ENCODE data around the gene ZCCHC3. TPM values are rescaled to one million over a fixed set of nuclear protein-coding genes. Genes with fewer than 3 reads are reported as not detected.
A peak's percentile ranks its signal among the peaks of the same experiment; 100 is the strongest.

The ZCCHC3 gene
- total RNA-seq, 2 donors from 2014 or later: 39.5 to 46.1 TPM

GRCh38 chr20:284172-284571 is 13.2 kb upstream of the ZCCHC3 start:
- Mint-ChIP-seq H3K27me3 (ENCODE audit: insufficient read depth) (peaks cover 3% of the 10 kb centered on the region), H3K27ac (no peak overlapping the region), H3K9me3 (no peaks in the 10 kb centered on the region), H3K4me1 (peaks cover 4% of the 10 kb centered on the region), H3K4me3 (no peak overlapping the region), H3K36me3 (ENCODE audit: low read depth) (peaks cover 32% of the 10 kb centered on the region)
- H3K9ac ChIP-seq (ENCODE audit: extremely low read depth, low read length, poor library complexity, severe bottlenecking): no peak overlapping the region
- no peak overlapping the region for H3K27ac ChIP-seq (ENCODE audit: low read depth, low read length)
- WGBS, 2 experiments (ENCODE audit: insufficient coverage in 1 of 2, insufficient read length in 1 of 2): 58 to 60% methylated on average over 1 to 3 of the region's 3 CpGs
- no peaks in the 10 kb centered on the region for H3K27me3 ChIP-seq (ENCODE audit: control insufficient read depth, insufficient read depth, low read length, poor library complexity, severe bottlenecking)
- no peaks in the 10 kb centered on the region for H3K4me1 ChIP-seq (ENCODE audit: control insufficient read depth, insufficient read depth, low read length)
- H3K9me3 ChIP-seq (ENCODE audit: control insufficient read depth, low read length): no peaks in the 10 kb centered on the region
- H3K4me3 ChIP-seq (ENCODE audit: low read length): no peak overlapping the region
- peaks cover 10% of the 10 kb centered on the region for H3K36me3 ChIP-seq (ENCODE audit: control insufficient read depth, insufficient read depth, low read length)
- peak; percentile 12 for DNase-seq
- TF ChIP-seq CTCF (conservative IDR thresholded peaks at IDR 0.05): no peak

- no peaks in the 10 kb centered on the region for H3K9me3 ChIP-seq (ENCODE audit: control insufficient read depth, low read length)
- peaks cover 4% of the 10 kb centered on the region for H3K4me1 Mint-ChIP-seq
- H3K27ac Mint-ChIP-seq: no peak overlapping the region
- WGBS, 2 experiments (ENCODE audit: insufficient coverage in 1 of 2, insufficient read length in 1 of 2): 100% methylated on average over 2 of the region's 2 CpGs; no CpG with 5 or more reads in 1 of the 2 experiments
- H3K9me3 Mint-ChIP-seq: no peaks in the 10 kb centered on the region
- DNase-seq: no peak
- no peak overlapping the region for H3K27ac ChIP-seq (ENCODE audit: low read depth, low read length)
- H3K27me3 Mint-ChIP-seq (ENCODE audit: insufficient read depth): no peaks in the 10 kb centered on the region
- H3K4me3 ChIP-seq (ENCODE audit: low read length): no peak overlapping the region
- peaks cover 6% of the 10 kb centered on the region for H3K36me3 ChIP-seq (ENCODE audit: control insufficient read depth, insufficient read depth, low read length)
- TF ChIP-seq CTCF (conservative IDR thresholded peaks at IDR 0.05): no peak
- no peaks in the 10 kb centered on the region for H3K27me3 ChIP-seq (ENCODE audit: control insufficient read depth, insufficient read depth, low read length, poor library complexity, severe bottlenecking)
- H3K4me3 Mint-ChIP-seq: no peak overlapping the region
- peaks cover 22% of the 10 kb centered on the region for H3K36me3 Mint-ChIP-seq (ENCODE audit: low read depth)
- H3K9ac ChIP-seq (ENCODE audit: extremely low read depth, low read length, poor library complexity, severe bottlenecking): no peak overlapping the region
- no peaks in the 10 kb centered on the region for H3K4me1 ChIP-seq (ENCODE audit: control insufficient read depth, insufficient read depth, low read length)
Observed at GRCh38 chr20:286508-286907, 10.9 kb upstream of the ZCCHC3 start.

- peak overlapping the region; percentile 95 for H3K4me3 ChIP-seq (ENCODE audit: low read length)
- no peak for DNase-seq
- 83 to 100% methylated on average over 1 to 3 of the region's 3 CpGs for WGBS, 2 experiments (ENCODE audit: insufficient coverage in 1 of 2, insufficient read length in 1 of 2)
- H3K9me3 ChIP-seq (ENCODE audit: control insufficient read depth, low read length): no peaks in the 10 kb centered on the region
- no peak for TF ChIP-seq CTCF (conservative IDR thresholded peaks at IDR 0.05)
- H3K9ac ChIP-seq (ENCODE audit: extremely low read depth, low read length, poor library complexity, severe bottlenecking): no peak overlapping the region
- no peaks in the 10 kb centered on the region for H3K9me3 Mint-ChIP-seq
- H3K27ac Mint-ChIP-seq: no peak overlapping the region
- no peak overlapping the region for H3K4me3 Mint-ChIP-seq
- H3K27me3 Mint-ChIP-seq (ENCODE audit: insufficient read depth): peaks cover 18% of the 10 kb centered on the region
- peaks cover 14% of the 10 kb centered on the region for H3K36me3 Mint-ChIP-seq (ENCODE audit: low read depth)
- H3K27ac ChIP-seq (ENCODE audit: low read depth, low read length): no peak overlapping the region
- H3K4me1 ChIP-seq (ENCODE audit: control insufficient read depth, insufficient read depth, low read length): no peaks in the 10 kb centered on the region
- no peaks in the 10 kb centered on the region for H3K36me3 ChIP-seq (ENCODE audit: control insufficient read depth, insufficient read depth, low read length)
- H3K27me3 ChIP-seq (ENCODE audit: control insufficient read depth, insufficient read depth, low read length, poor library complexity, severe bottlenecking): no peaks in the 10 kb centered on the region
- peaks cover 5% of the 10 kb centered on the region for H3K4me1 Mint-ChIP-seq
Observed at GRCh38 chr20:288956-289692, 8.2 kb upstream of the ZCCHC3 start.
